HepG2 (cell line): Measurements from ENCODE around the gene CHADL. TPM values are rescaled to one million over a fixed set of nuclear protein-coding genes. Genes with fewer than 3 reads are reported as not detected.

Experiments used
- EEA1 ChIP-seq: sonication (generic); formaldehyde crosslinking; IDR thresholded peaks from 2 replicates; pipeline ENCODE4 v1.5.1; 2020; ENCODE audit warnings: mild to moderate bottlenecking, missing genetic modification reagents, borderline replicate concordance
- HMGXB4 ChIP-seq, 2 experiments: sonication (generic) in 1 of 2; formaldehyde crosslinking in 1 of 2; IDR thresholded peaks; 2 replicates each; pipeline versions ENCODE4 v1.4.0 to v1.6.1; 2018 to 2020; ENCODE audit warnings: missing genetic modification reagents in 2 of 2, borderline replicate concordance in 1 of 2, low read depth in 1 of 2, mild to moderate bottlenecking in 1 of 2, missing biosample characterization in 1 of 2
- ISL2 ChIP-seq: sonication (generic); formaldehyde crosslinking; IDR thresholded peaks from 2 replicates; pipeline ENCODE4 v1.5.0; 2020; ENCODE audit warnings: missing genetic modification reagents
- NFYC ChIP-seq: IDR thresholded peaks from 2 replicates; pipeline ENCODE4 v1.6.1; 2016; ENCODE audit warnings: missing genetic modification reagents, missing compliant biosample characterization
- POGZ ChIP-seq: sonication (generic); formaldehyde crosslinking; IDR thresholded peaks from 2 replicates; pipeline ENCODE4 v1.4.0; 2020; ENCODE audit warnings: mild to moderate bottlenecking, missing genetic modification reagents
- RNF2 ChIP-seq: fragments of 450-650 bp; conservative IDR thresholded peaks from 2 replicates; pipeline ENCODE4 v1.6.1; 2016; ENCODE audit warnings: low read depth
- SRY ChIP-seq: sonication (generic); formaldehyde crosslinking; IDR thresholded peaks from 2 replicates; pipeline ENCODE4 v1.8.0; 2022; ENCODE audit warnings: mild to moderate bottlenecking, missing genetic modification reagents
- SUZ12 ChIP-seq: fragments of 150-350 bp; IDR thresholded peaks from 2 replicates; pipeline ENCODE4 v1.6.1; 2014; ENCODE audit warnings: low read depth, low read length
- SYNCRIP ChIP-seq: fragments of 200-400 bp; formaldehyde crosslinking; IDR thresholded peaks from 2 replicates; pipeline ENCODE4 v1.6.1; 2018; ENCODE audit warnings: mild to moderate bottlenecking, low read depth, low read length; ENCODE audit not compliant: insufficient read depth
- TBX3 ChIP-seq: fragments of 450-650 bp; IDR thresholded peaks from 2 replicates; pipeline ENCODE4 v1.6.1; 2017; ENCODE audit warnings: antibody characterized with exemption, mild to moderate bottlenecking, inconsistent platforms, borderline replicate concordance
- TFDP2 ChIP-seq: sonication (generic); formaldehyde crosslinking; IDR thresholded peaks from 2 replicates; pipeline ENCODE4 v1.4.0; 2020; ENCODE audit warnings: missing genetic modification reagents
- THRA ChIP-seq: sonication (generic); formaldehyde crosslinking; IDR thresholded peaks from 2 replicates; pipeline ENCODE4 v1.4.0; 2020; ENCODE audit warnings: missing genetic modification reagents, borderline replicate concordance
- ZBTB21 ChIP-seq: sonication (generic); formaldehyde crosslinking; IDR thresholded peaks from 2 replicates; pipeline ENCODE4 v1.4.0; 2020; ENCODE audit warnings: missing genetic modification reagents
- ZBTB26 ChIP-seq: IDR thresholded peaks from 2 replicates; pipeline ENCODE4 v1.6.1; 2016; ENCODE audit warnings: missing compliant biosample characterization, missing genetic modification reagents, borderline replicate concordance
- ZC3H4 ChIP-seq: sonication (generic); formaldehyde crosslinking; IDR thresholded peaks from 2 replicates; pipeline ENCODE4 v1.4.0; 2020; ENCODE audit warnings: missing genetic modification reagents, borderline replicate concordance
- ZNF24 ChIP-seq: fragments of 450-650 bp; IDR thresholded peaks from 2 replicates; pipeline ENCODE4 v1.6.1; 2017; ENCODE audit warnings: antibody characterized with exemption, mild to moderate bottlenecking
- ZNF326 ChIP-seq: sonication (generic); formaldehyde crosslinking; IDR thresholded peaks from 2 replicates; pipeline ENCODE4 v1.4.0; 2020; ENCODE audit warnings: missing genetic modification reagents, borderline replicate concordance
- ZNF329 ChIP-seq: sonication (generic); formaldehyde crosslinking; IDR thresholded peaks from 2 replicates; pipeline ENCODE4 v1.9.0; 2021; ENCODE audit warnings: low read depth, mild to moderate bottlenecking, missing genetic modification reagents
- ZNF512 ChIP-seq: sonication (generic); formaldehyde crosslinking; IDR thresholded peaks from 2 replicates; pipeline ENCODE4 v1.4.0; 2020; ENCODE audit warnings: mild to moderate bottlenecking, missing genetic modification reagents
- ZNF605 ChIP-seq: sonication (generic); formaldehyde crosslinking; IDR thresholded peaks from 2 replicates; pipeline ENCODE4 v1.8.0; 2022; ENCODE audit warnings: mild to moderate bottlenecking, missing genetic modification reagents
- ZNF607 ChIP-seq: sonication (generic); formaldehyde crosslinking; IDR thresholded peaks from 2 replicates; pipeline ENCODE4 v1.5.1; 2020; ENCODE audit warnings: missing genetic modification reagents, mild to moderate bottlenecking, borderline replicate concordance
- ZSCAN30 ChIP-seq: sonication (generic); formaldehyde crosslinking; IDR thresholded peaks from 2 replicates; pipeline ENCODE4 v1.5.0; 2020; ENCODE audit warnings: mild to moderate bottlenecking, missing genetic modification reagents
- polyA plus RNA-seq, 8 experiments: library from polyadenylated mRNA; depleted of rRNA in 3 of 8; stranded (reverse) in 7 of 8; unstranded in 1 of 8; fragments of >200 nt; fragmentation: Illumina TruSeq in 4 of 8; extraction: Trizol in 4 of 8; gene quantifications; 2 replicates each; pipeline versions ENCODE4 v1.2.1 to v1.2.3, GENCODE V29; 2011 to 2016; ENCODE audit warnings: low read depth in 4 of 8, missing spikeins in 1 of 8, mixed read lengths in 1 of 8; ENCODE audit not compliant: insufficient read depth in 1 of 8
- total RNA-seq, 5 experiments: library from RNA; depleted of rRNA; stranded (reverse); fragments of >200 nt; fragmentation: Illumina TruSeq; extraction: Trizol; gene quantifications; 2 replicates each; pipeline ENCODE4 v1.2.3, GENCODE V29; 2016; ENCODE audit warnings: low read depth in 1 of 5

Gene CHADL
- total and polyA plus RNA-seq, 2 of the 13 experiments (the other 11 are each of a cell fraction or from before 2014, with no cell fraction given): 2.8 to 8.1 TPM

- TF ChIP-seq ZNF326 (CRISPR knock-in tag) (no peak), EEA1 (CRISPR knock-in tag) (no peak; the same call in 1 of the 2 replicates), ZSCAN30 (CRISPR knock-in tag) (no peak), ZBTB21 (CRISPR knock-in tag) (no peak), THRA (no peak), ZC3H4 (CRISPR knock-in tag) (no peak), SRY (0 out of 2 replicates have a peak, but pooled peaks have one; percentile 44), HMGXB4 (CRISPR knock-in tag; IDR thresholded peaks at IDR 0.05; ENCODE audit: borderline replicate concordance in 1 of 2, low read depth in 1 of 2) (0 out of 4 replicates have a peak, but pooled peaks of 1 of the 2 experiments have one; percentile 15), ZNF512 (CRISPR knock-in tag) (no peak), ZNF24 (no peak), TBX3 (no peak), ZNF605 (CRISPR knock-in tag) (peak; percentile 77), ZBTB26 (CRISPR knock-in tag) (peak; percentile 28; the same call in 1 of the 2 replicates), RNF2 (peak; percentile 77), SUZ12 (no peak), POGZ (CRISPR knock-in tag) (peak; percentile 55), TFDP2 (CRISPR knock-in tag) (peak; percentile 86), NFYC (peak; percentile 69), ZNF607 (CRISPR knock-in tag) (no peak), ISL2 (no peak), ZNF329 (CRISPR knock-in tag) (no peak; the same call in 1 of the 2 replicates), SYNCRIP (no peak)
These were observed 43.4 kb downstream of the CHADL start (continued) for GRCh38 chr22:41197038-41197972.
